B cell (primary cell): Measurements from ENCODE around the gene MOB3B.

Source experiments
- CTCF ChIP-seq: fragments of 200-600 bp; IDR thresholded peaks from one replicate; pipeline ENCODE4 v1.8.0; 2022; ENCODE audit warnings: antibody characterized with exemption, mild to moderate bottlenecking
- EZH2 ChIP-seq: IDR thresholded peaks from 2 replicates; pipeline ENCODE4 v1.6.1; 2012; ENCODE audit warnings: borderline replicate concordance, low read depth, mild to moderate bottlenecking, moderate library complexity, low read length; ENCODE audit not compliant: insufficient read depth, poor library complexity, severe bottlenecking

GRCh38 chr9:27392451-27392850, 137.2 kb downstream of the MOB3B start:
- TF ChIP-seq CTCF, result no peak
- TF ChIP-seq EZH2, result no peak
